Measurements from ENCODE around the gene IFT25.
"Not testable (repeated sequence)": the region's sequence is repeated elsewhere in the genome, so short reads cannot be mapped to it uniquely, and the experiment has no call there.

Gene IFT25

GRCh38 chr1:53945433-53946251 is at the start of gene IFT25:
Gene IFT25 (minus strand): TSS chr1:53945699. CDS start chr1:53940082, 5,617 bp downstream.
- peak; percentile 86 to 89 for DNase-seq

- DNase-seq = not testable (repeated sequence)
Measured at GRCh38 chr1:53994516-53994915, 49.0 kb upstream of the IFT25 start.

- DNase-seq = peak in 1 of 2 experiments; percentile 11
Measured at GRCh38 chr1:53992085-53992874, 46.8 kb upstream of the IFT25 start.

GRCh38 chr1:53987880-53988279 is 42.4 kb upstream of the IFT25 start:
- no peak for DNase-seq

GRCh38 chr1:53986458-53986857 is 41.0 kb upstream of the IFT25 start:
- DNase-seq = no peak

- DNase-seq = no peak
Measured at GRCh38 chr1:53984726-53985125, 39.2 kb upstream of the IFT25 start.

GRCh38 chr1:53982763-53983104 is 37.2 kb upstream of the IFT25 start:
- DNase-seq = no peak

GRCh38 chr1:53982034-53982762 is 36.7 kb upstream of the IFT25 start:
- DNase-seq = peak in 1 of 2 experiments; percentile 19

GRCh38 chr1:53981220-53981619 is 35.7 kb upstream of the IFT25 start:
- no peak for DNase-seq

GRCh38 chr1:53979712-53980450 is 34.4 kb upstream of the IFT25 start:
- no peak for DNase-seq

GRCh38 chr1:53975861-53976260 is 30.4 kb upstream of the IFT25 start:
- DNase-seq = no peak

- DNase-seq = no peak
Measured at GRCh38 chr1:53971718-53972117, 26.2 kb upstream of the IFT25 start.

GRCh38 chr1:53969323-53969722 is 23.8 kb upstream of the IFT25 start:
- DNase-seq = not testable (repeated sequence)

- peak; percentile 68 to 71 for DNase-seq
Measured at GRCh38 chr1:53968125-53968513, 22.6 kb upstream of the IFT25 start.

- peak; percentile 67 to 75 for DNase-seq
Measured at GRCh38 chr1:53967409-53968124, 22.1 kb upstream of the IFT25 start.

GRCh38 chr1:53966794-53967193 is 21.3 kb upstream of the IFT25 start:
- no peak for DNase-seq

GRCh38 chr1:53964109-53964508 is 18.6 kb upstream of the IFT25 start:
- DNase-seq = no peak

- DNase-seq = no peak
Measured at GRCh38 chr1:53963460-53963859, 18.0 kb upstream of the IFT25 start.

- DNase-seq = no peak
Measured at GRCh38 chr1:53962395-53962794, 16.9 kb upstream of the IFT25 start.

- peak in 1 of 2 experiments; percentile 17 for DNase-seq
Measured at GRCh38 chr1:53959664-53960250, 14.3 kb upstream of the IFT25 start.

- DNase-seq = peak; percentile 61 to 71
Measured at GRCh38 chr1:53957194-53957818, 11.8 kb upstream of the IFT25 start.
